Activated CD4-positive, alpha-beta T cell treated with anti-CD3 and anti-CD28 coated beads for 1 hour (primary cell): ENCODE results near the gene CLK2.
"Not testable (repeated sequence)": the region's sequence is repeated elsewhere in the genome, so short reads cannot be mapped to it uniquely, and the experiment has no call there.

Experiments used
- DNase-seq: peaks from one replicate; pipeline ENCODE4 v3.0.0-alpha.2; 2020

The CLK2 gene

GRCh38 chr1:155295942-155296267 lies 22.6 kb upstream of the CLK2 start:
- no peak for DNase-seq

- DNase-seq, result no peak
These were observed 22.1 kb upstream of the CLK2 start for GRCh38 chr1:155295183-155295941.

- DNase-seq, result no peak
These were observed 21.3 kb upstream of the CLK2 start for GRCh38 chr1:155294520-155295182.

GRCh38 chr1:155293086-155293749 lies 19.9 kb upstream of the CLK2 start:
- no peak for DNase-seq

GRCh38 chr1:155291006-155291405 lies 17.7 kb upstream of the CLK2 start:
- DNase-seq, result not testable (repeated sequence)

- no peak for DNase-seq
These were observed 14.8 kb upstream of the CLK2 start for GRCh38 chr1:155287987-155288543.

GRCh38 chr1:155286544-155286943 lies 13.2 kb upstream of the CLK2 start:
- no peak for DNase-seq

GRCh38 chr1:155285631-155286044 lies 12.3 kb upstream of the CLK2 start:
- no peak for DNase-seq

GRCh38 chr1:155285063-155285462 lies 11.8 kb upstream of the CLK2 start:
- no peak for DNase-seq

- no peak for DNase-seq
These were observed 11.2 kb upstream of the CLK2 start for GRCh38 chr1:155284476-155284875.

- DNase-seq, result no peak
These were observed 9.3 kb upstream of the CLK2 start for GRCh38 chr1:155282488-155283091.

- DNase-seq, result no peak
These were observed 6.0 kb upstream of the CLK2 start for GRCh38 chr1:155279268-155279667.

- no peak for DNase-seq
These were observed 5.4 kb upstream of the CLK2 start for GRCh38 chr1:155278689-155279160.

GRCh38 chr1:155277902-155278688 lies 4.8 kb upstream of the CLK2 start:
- DNase-seq, result peak; percentile 47

GRCh38 chr1:155277070-155277901 lies 4.0 kb upstream of the CLK2 start, which contains the start of gene HCN3:
Gene HCN3 (plus strand): TSS chr1:155277463. CDS start chr1:155277591, 128 bp downstream.
- DNase-seq, result peak; percentile 82

- peak; percentile 23 for DNase-seq
These were observed 600 bp downstream of the CLK2 start for GRCh38 chr1:155272466-155273342.

GRCh38 chr1:155269381-155269780 lies 3.9 kb downstream of the CLK2 start:
- DNase-seq, result no peak

GRCh38 chr1:155268630-155269029 lies 4.7 kb downstream of the CLK2 start:
- DNase-seq, result no peak

- no peak for DNase-seq
These were observed 5.9 kb downstream of the CLK2 start for GRCh38 chr1:155267373-155267772.

GRCh38 chr1:155266553-155266952 lies 6.8 kb downstream of the CLK2 start:
- DNase-seq, result no peak
